ENCODE results near the gene PLLP. TPM values are rescaled to one million over a fixed set of nuclear protein-coding genes. Genes with fewer than 3 reads are reported as not detected.

PLLP gene
- total and polyA plus RNA-seq, 9 of the 15 experiments (the other 6 are each of a cell fraction or from before 2014, with no cell fraction given) = 0.09 to 0.96 (median 0.27) TPM

GRCh38 chr16:57260294-57260929 lies 24.1 kb downstream of the PLLP start (continued):
- TF ChIP-seq HOMEZ (CRISPR knock-in tag; IDR thresholded peaks at IDR 0.05) = no peak
- TF ChIP-seq JUND (IDR thresholded peaks at IDR 0.05; ENCODE audit: borderline replicate concordance, low read depth, low read length) = peak; percentile 63; the same call in 1 of the 2 replicates
- 0 out of 3 replicates have a peak, but pooled peaks have one; percentile 41 for TF ChIP-seq JUND (tag; IDR thresholded peaks at IDR 0.05; ENCODE audit: borderline replicate concordance, low read depth, low read length)
- 0 out of 2 replicates have a peak, but pooled peaks have one; percentile 35 for TF ChIP-seq SMARCE1 (IDR thresholded peaks at IDR 0.05)
- TF ChIP-seq CHCHD3 (CRISPR knock-in tag; IDR thresholded peaks at IDR 0.05) = no peak
- no peak for TF ChIP-seq PCBP1 (IDR thresholded peaks at IDR 0.05; ENCODE audit: low read depth, low read length, poor library complexity, severe bottlenecking)
- no peak for TF ChIP-seq GABPB1 (CRISPR knock-in tag; IDR thresholded peaks at IDR 0.05)
- 0 out of 2 replicates have a peak, but pooled peaks have one; percentile 24 for TF ChIP-seq MAX (CRISPR knock-in tag; IDR thresholded peaks at IDR 0.05)
- peak; percentile 16; the same call in 1 of the 2 replicates for TF ChIP-seq VEZF1 (CRISPR knock-in tag; IDR thresholded peaks at IDR 0.05)
- no peak for TF ChIP-seq SREBF1 (IDR thresholded peaks at IDR 0.05; ENCODE audit: borderline replicate concordance, low read depth, low read length)
- TF ChIP-seq JUN (IDR thresholded peaks at IDR 0.05; ENCODE audit: borderline replicate concordance, low read depth, low read length) = 0 out of 2 replicates have a peak, but pooled peaks have one; percentile 10
- TF ChIP-seq JUN (CRISPR knock-in tag; IDR thresholded peaks at IDR 0.05; ENCODE audit: borderline replicate concordance) = no peak
- 0 out of 2 replicates have a peak, but pooled peaks have one; percentile 24 for TF ChIP-seq ARID1B (IDR thresholded peaks at IDR 0.05)
- no peak for TF ChIP-seq SMAD3 (CRISPR knock-in tag; conservative IDR thresholded peaks at IDR 0.05)
- TF ChIP-seq MTA1 (IDR thresholded peaks at IDR 0.05; ENCODE audit: borderline replicate concordance) = no peak
- TF ChIP-seq PKNOX1 (IDR thresholded peaks at IDR 0.05) = no peak
- TF ChIP-seq SP1 (CRISPR knock-in tag; IDR thresholded peaks at IDR 0.05) = no peak
- TF ChIP-seq CXXC5 (CRISPR knock-in tag; IDR thresholded peaks at IDR 0.05) = no peak
- no peak for TF ChIP-seq SMARCA5 (IDR thresholded peaks at IDR 0.05)
- no peak for TF ChIP-seq ZHX1 (conservative IDR thresholded peaks at IDR 0.05; ENCODE audit: low read length)

Data from K562 (cell line).